ENCODE measurements around the gene HYAL4.

HYAL4 gene

GRCh38 chr7:123864436-123864835, 19.5 kb downstream of the HYAL4 start:
- H3K4me3 ChIP-seq (ENCODE audit: low read length): no peak overlapping the region
- H3K36me3 ChIP-seq (ENCODE audit: control insufficient read depth, low read length): no peaks in the 10 kb centered on the region
- H3K4me2 ChIP-seq (ENCODE audit: low read length): no peak overlapping the region
- no peaks in the 10 kb centered on the region for H3K4me1 ChIP-seq (ENCODE audit: control insufficient read depth, low read length)
- no peaks in the 10 kb centered on the region for H3F3A ChIP-seq (ENCODE audit: control insufficient read depth, insufficient read depth)
- TF ChIP-seq EZH2phosphoT487 (IDR thresholded peaks at IDR 0.05; ENCODE audit: borderline replicate concordance, low read length) (no peak), CTCF (IDR thresholded peaks at IDR 0.05; ENCODE audit: low read depth, low read length, poor library complexity, severe bottlenecking) (no peak)
- no peaks in the 10 kb centered on the region for H3K9me3 ChIP-seq (ENCODE audit: control insufficient read depth, insufficient read depth, low read length)
- no peaks in the 10 kb centered on the region for H3K9me2 ChIP-seq (replicated peaks; ENCODE audit: control insufficient read depth, low read length)
- H3K79me2 ChIP-seq (ENCODE audit: control insufficient read depth, low read length): no peaks in the 10 kb centered on the region
- H3K27me3 ChIP-seq (ENCODE audit: control insufficient read depth, low read length): no peaks in the 10 kb centered on the region; the same call in 1 of the 2 replicates
- no peak overlapping the region for H3K27ac ChIP-seq (ENCODE audit: low read depth, low read length)
- no peaks in the 10 kb centered on the region for H4K20me1 ChIP-seq (ENCODE audit: control insufficient read depth, insufficient read depth, low read depth, low read length)

- TF ChIP-seq EZH2phosphoT487 (IDR thresholded peaks at IDR 0.05; ENCODE audit: borderline replicate concordance, low read length) (no peak), CTCF (IDR thresholded peaks at IDR 0.05; ENCODE audit: low read depth, low read length, poor library complexity, severe bottlenecking) (no peak)
- no peaks in the 10 kb centered on the region for H3K79me2 ChIP-seq (ENCODE audit: control insufficient read depth, low read length)
- H3K9me2 ChIP-seq (replicated peaks; ENCODE audit: control insufficient read depth, low read length): no peaks in the 10 kb centered on the region
- H3K9me3 ChIP-seq (ENCODE audit: control insufficient read depth, insufficient read depth, low read length): no peaks in the 10 kb centered on the region
- no peak overlapping the region for H3K4me3 ChIP-seq (ENCODE audit: low read length)
- H3K27ac ChIP-seq (ENCODE audit: low read depth, low read length): no peak overlapping the region
- H4K20me1 ChIP-seq (ENCODE audit: control insufficient read depth, insufficient read depth, low read depth, low read length): no peaks in the 10 kb centered on the region
- H3K27me3 ChIP-seq (ENCODE audit: control insufficient read depth, low read length): no peaks in the 10 kb centered on the region
- no peaks in the 10 kb centered on the region for H3K36me3 ChIP-seq (ENCODE audit: control insufficient read depth, low read length)
- H3F3A ChIP-seq (ENCODE audit: control insufficient read depth, insufficient read depth): no peaks in the 10 kb centered on the region
- no peak overlapping the region for H3K4me2 ChIP-seq (ENCODE audit: low read length)
- H3K4me1 ChIP-seq (ENCODE audit: control insufficient read depth, low read length): no peaks in the 10 kb centered on the region
These were observed 20.0 kb downstream of the HYAL4 start for GRCh38 chr7:123864966-123865365.

GRCh38 chr7:123865517-123866117, 20.6 kb downstream of the HYAL4 start:
- no peaks in the 10 kb centered on the region for H3K9me3 ChIP-seq (ENCODE audit: control insufficient read depth, insufficient read depth, low read length)
- H3K27me3 ChIP-seq (ENCODE audit: control insufficient read depth, low read length): no peaks in the 10 kb centered on the region
- TF ChIP-seq CTCF (IDR thresholded peaks at IDR 0.05; ENCODE audit: low read depth, low read length, poor library complexity, severe bottlenecking) (peak; percentile 84), EZH2phosphoT487 (IDR thresholded peaks at IDR 0.05; ENCODE audit: borderline replicate concordance, low read length) (no peak)
- H4K20me1 ChIP-seq (ENCODE audit: control insufficient read depth, insufficient read depth, low read depth, low read length): no peaks in the 10 kb centered on the region
- no peaks in the 10 kb centered on the region for H3K79me2 ChIP-seq (ENCODE audit: control insufficient read depth, low read length)
- no peak overlapping the region for H3K4me3 ChIP-seq (ENCODE audit: low read length)
- no peaks in the 10 kb centered on the region for H3F3A ChIP-seq (ENCODE audit: control insufficient read depth, insufficient read depth)
- no peak overlapping the region for H3K27ac ChIP-seq (ENCODE audit: low read depth, low read length)
- H3K4me1 ChIP-seq (ENCODE audit: control insufficient read depth, low read length): no peaks in the 10 kb centered on the region
- no peaks in the 10 kb centered on the region for H3K36me3 ChIP-seq (ENCODE audit: control insufficient read depth, low read length)
- no peaks in the 10 kb centered on the region for H3K9me2 ChIP-seq (replicated peaks; ENCODE audit: control insufficient read depth, low read length)
- no peak overlapping the region for H3K4me2 ChIP-seq (ENCODE audit: low read length)

All from DOHH2 (cell line).